Cardiac fibroblast (primary cell): Measurements from ENCODE around the gene EPHA6.
"Not testable (repeated sequence)": the region's sequence is repeated elsewhere in the genome, so short reads cannot be mapped to it uniquely, and the experiment has no call there.

Experiments
- DNase-seq, 2 donors: peaks; one replicate each; pipeline versions ENCODE4 v3.0.0 to v3.0.0-alpha.2; 2010; ENCODE audit warnings: low read depth in 2 of 2
- H3K4me3 ChIP-seq, 2 donors: replicated peaks in 1 of 2; 1 replicate in 1 of 2; 2 replicates in 1 of 2; pipeline ENCODE4 v1.5.1; 2011; ENCODE audit warnings: low read depth in 2 of 2, low read length in 2 of 2, mild to moderate bottlenecking in 2 of 2, moderate library complexity in 1 of 2
- TF ChIP-seq, protein P1 (sequence below): IDR thresholded peaks from one replicate; pipeline ENCODE4 v1.5.1; 2011; ENCODE audit warnings: low read depth, mild to moderate bottlenecking, low read length, inconsistent platforms

The EPHA6 gene

GRCh38 chr3:97515076-97515475 is 700.7 kb downstream of the EPHA6 start:
- H3K4me3 ChIP-seq, result no peak overlapping the region
- no peak for DNase-seq
- TF ChIP-seq, protein P1, sequence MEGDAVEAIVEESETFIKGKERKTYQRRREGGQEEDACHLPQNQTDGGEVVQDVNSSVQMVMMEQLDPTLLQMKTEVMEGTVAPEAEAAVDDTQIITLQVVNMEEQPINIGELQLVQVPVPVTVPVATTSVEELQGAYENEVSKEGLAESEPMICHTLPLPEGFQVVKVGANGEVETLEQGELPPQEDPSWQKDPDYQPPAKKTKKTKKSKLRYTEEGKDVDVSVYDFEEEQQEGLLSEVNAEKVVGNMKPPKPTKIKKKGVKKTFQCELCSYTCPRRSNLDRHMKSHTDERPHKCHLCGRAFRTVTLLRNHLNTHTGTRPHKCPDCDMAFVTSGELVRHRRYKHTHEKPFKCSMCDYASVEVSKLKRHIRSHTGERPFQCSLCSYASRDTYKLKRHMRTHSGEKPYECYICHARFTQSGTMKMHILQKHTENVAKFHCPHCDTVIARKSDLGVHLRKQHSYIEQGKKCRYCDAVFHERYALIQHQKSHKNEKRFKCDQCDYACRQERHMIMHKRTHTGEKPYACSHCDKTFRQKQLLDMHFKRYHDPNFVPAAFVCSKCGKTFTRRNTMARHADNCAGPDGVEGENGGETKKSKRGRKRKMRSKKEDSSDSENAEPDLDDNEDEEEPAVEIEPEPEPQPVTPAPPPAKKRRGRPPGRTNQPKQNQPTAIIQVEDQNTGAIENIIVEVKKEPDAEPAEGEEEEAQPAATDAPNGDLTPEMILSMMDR, result no peak

GRCh38 chr3:97530691-97531090 is 716.3 kb downstream of the EPHA6 start:
- H3K4me3 ChIP-seq, result no peak overlapping the region
- no peak for DNase-seq
- TF ChIP-seq, protein P1, result no peak

- H3K4me3 ChIP-seq, DNase-seq: not testable (repeated sequence)
Observed at GRCh38 chr3:97547573-97547972, 733.2 kb downstream of the EPHA6 start.

GRCh38 chr3:97550408-97550807 is 736.0 kb downstream of the EPHA6 start:
- H3K4me3 ChIP-seq, result no peak overlapping the region
- TF ChIP-seq, protein P1, result no peak
- no peak for DNase-seq

- no peak for DNase-seq
- TF ChIP-seq, protein P1, result no peak
- no peak overlapping the region for H3K4me3 ChIP-seq
Observed at GRCh38 chr3:97552186-97552585, 737.8 kb downstream of the EPHA6 start.

DNA sequence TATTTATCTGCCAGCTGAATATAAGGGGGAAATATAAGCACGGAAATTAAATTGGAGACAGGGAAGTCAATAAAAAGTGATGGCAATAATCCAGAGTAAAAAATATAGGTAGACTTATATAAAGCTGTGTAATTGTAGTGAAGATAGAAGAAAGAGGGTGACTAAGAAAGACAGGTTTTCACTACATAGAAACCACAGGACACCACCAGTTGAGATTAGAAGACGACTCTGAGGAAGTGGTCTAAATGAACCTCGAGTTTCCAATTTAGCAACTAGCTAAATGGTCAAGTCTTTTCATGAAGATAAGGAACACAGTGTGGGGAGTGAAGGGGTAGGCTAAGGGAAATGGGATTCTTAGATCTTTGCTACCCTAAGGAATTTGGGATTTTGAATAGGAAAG is 761.3 kb downstream of the EPHA6 start:
- H3K4me3 ChIP-seq, result no peak overlapping the region
- TF ChIP-seq, protein P1, result no peak
- DNase-seq, result no peak

- TF ChIP-seq, protein P1, result no peak
- no peak for DNase-seq
- no peak overlapping the region for H3K4me3 ChIP-seq
Observed at GRCh38 chr3:97576221-97576620, 761.8 kb downstream of the EPHA6 start.
